GM21447 (cell line): ENCODE measurements around the gene CORO1C.
A peak's percentile ranks its signal among the peaks of the same experiment; 100 is the strongest.
"Not testable (repeated sequence)": the region's sequence is repeated elsewhere in the genome, so short reads cannot be mapped to it uniquely, and the experiment has no call there.

Experiments used
- ATAC-seq: cut with Tn5 transposase; IDR thresholded peaks from one replicate; pipeline ENCODE4 v1.9.1; 2021; ENCODE audit not compliant: unreplicated experiment

CORO1C gene

GRCh38 chr12:108679106-108679681 is 52.1 kb downstream of the CORO1C start:
- no peak for ATAC-seq

GRCh38 chr12:108678104-108678730 is 53.1 kb downstream of the CORO1C start:
- ATAC-seq = no peak

GRCh38 chr12:108677381-108677780 is 53.9 kb downstream of the CORO1C start:
- ATAC-seq = no peak

- no peak for ATAC-seq
Observed at GRCh38 chr12:108676707-108677106, 54.6 kb downstream of the CORO1C start.

- no peak for ATAC-seq
Observed at GRCh38 chr12:108675792-108676191, 55.5 kb downstream of the CORO1C start.

- ATAC-seq = no peak
Observed at GRCh38 chr12:108672054-108672453, 59.3 kb downstream of the CORO1C start.

GRCh38 chr12:108671110-108671509 is 60.2 kb downstream of the CORO1C start:
- no peak for ATAC-seq

GRCh38 chr12:108670066-108670631 is 61.2 kb downstream of the CORO1C start:
- ATAC-seq = no peak

GRCh38 chr12:108668542-108668941 is 62.8 kb downstream of the CORO1C start:
- no peak for ATAC-seq

GRCh38 chr12:108668063-108668462 is 63.3 kb downstream of the CORO1C start:
- no peak for ATAC-seq

- ATAC-seq = no peak
Observed at GRCh38 chr12:108667349-108667748, 64.0 kb downstream of the CORO1C start.

- no peak for ATAC-seq
Observed at GRCh38 chr12:108666401-108666881, 64.9 kb downstream of the CORO1C start.

GRCh38 chr12:108665608-108666202 is 65.6 kb downstream of the CORO1C start:
- ATAC-seq = no peak

- ATAC-seq = peak; percentile 76
Observed at GRCh38 chr12:108664338-108665258, 66.7 kb downstream of the CORO1C start.

GRCh38 chr12:108663324-108664015 is 67.8 kb downstream of the CORO1C start:
- ATAC-seq = no peak

- ATAC-seq = not testable (repeated sequence)
Observed at GRCh38 chr12:108658115-108658514, 73.2 kb downstream of the CORO1C start.

GRCh38 chr12:108657130-108657745 is 74.1 kb downstream of the CORO1C start:
- ATAC-seq = no peak

GRCh38 chr12:108656247-108656646 is 75.1 kb downstream of the CORO1C start:
- not testable (repeated sequence) for ATAC-seq

- ATAC-seq = not testable (repeated sequence)
Observed at GRCh38 chr12:108655812-108656175, 75.5 kb downstream of the CORO1C start.

- ATAC-seq = not testable (repeated sequence)
Observed at GRCh38 chr12:108654622-108655021, 76.7 kb downstream of the CORO1C start.
